ENCODE results near the gene DENND6B.

DENND6B gene

DNA sequence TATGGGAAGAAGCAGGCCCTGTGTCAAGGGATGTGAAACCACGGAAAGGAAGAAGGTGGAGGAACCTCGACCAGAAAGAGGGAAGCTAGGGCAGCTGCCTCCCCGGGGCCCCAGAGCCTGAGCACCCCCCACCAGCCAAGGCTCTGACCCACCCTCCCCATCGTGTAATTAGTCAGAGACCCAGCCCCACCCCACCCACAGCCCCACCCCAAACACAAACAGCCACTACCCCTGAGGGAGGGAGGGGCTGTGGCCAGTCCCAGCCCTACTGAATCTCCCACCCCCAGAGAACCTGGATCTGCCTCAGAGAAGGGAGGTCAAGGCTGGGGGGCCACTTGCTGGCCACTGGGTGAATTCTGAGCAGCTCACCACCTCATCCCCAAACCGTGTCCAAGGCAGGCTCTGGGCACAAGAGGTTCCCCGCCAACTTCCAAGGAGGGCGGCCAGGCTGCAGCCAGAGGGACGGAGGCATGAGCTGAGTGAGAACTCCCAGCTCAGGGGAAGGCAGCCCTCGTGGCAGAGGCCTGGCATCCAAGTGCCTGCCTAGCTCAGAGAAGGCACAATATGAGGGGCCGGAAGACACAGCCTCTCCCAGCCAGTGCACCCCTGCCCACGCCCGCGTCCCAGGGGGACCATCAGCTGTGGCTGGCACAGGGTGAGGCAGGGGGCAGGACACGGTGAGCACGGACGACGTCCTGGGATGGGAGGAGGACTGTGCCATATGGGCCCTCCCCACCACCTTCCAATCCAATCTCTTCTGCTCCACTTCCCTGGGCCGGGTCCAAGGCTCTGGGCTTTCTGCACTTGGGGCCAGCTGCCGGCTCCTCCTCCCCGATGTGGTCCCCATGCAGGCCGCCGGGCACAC, 22.1 kb downstream of the DENND6B start:
- DNase-seq (ENCODE audit: low read depth): no peak

GRCh38 chr22:50303848-50304527, 22.8 kb downstream of the DENND6B start:
- no peak for DNase-seq (ENCODE audit: low read depth)

GRCh38 chr22:50303515-50303847, 23.3 kb downstream of the DENND6B start:
- DNase-seq (ENCODE audit: low read depth): no peak

DNA sequence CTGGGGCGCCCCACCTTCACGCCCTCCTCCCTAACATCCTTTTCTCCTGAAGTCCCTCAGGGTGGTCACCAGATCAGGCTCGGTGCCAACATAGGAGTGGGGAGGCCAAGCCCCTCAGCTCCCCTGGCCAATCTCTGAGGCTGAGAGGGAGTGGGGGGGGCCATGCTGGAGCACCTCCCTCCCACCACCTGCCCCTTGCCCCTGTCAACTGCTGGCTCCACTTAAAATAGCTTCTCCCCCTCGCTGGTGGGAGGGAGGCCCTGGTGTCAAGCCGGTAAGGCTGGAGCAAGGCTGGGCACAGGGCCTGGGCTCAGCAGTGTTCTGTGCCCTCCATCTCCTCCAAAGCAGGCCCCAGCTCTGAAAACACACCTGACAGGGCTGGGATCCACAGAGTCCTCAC, 24.2 kb downstream of the DENND6B start:
- DNase-seq (ENCODE audit: low read depth): no peak

DNA sequence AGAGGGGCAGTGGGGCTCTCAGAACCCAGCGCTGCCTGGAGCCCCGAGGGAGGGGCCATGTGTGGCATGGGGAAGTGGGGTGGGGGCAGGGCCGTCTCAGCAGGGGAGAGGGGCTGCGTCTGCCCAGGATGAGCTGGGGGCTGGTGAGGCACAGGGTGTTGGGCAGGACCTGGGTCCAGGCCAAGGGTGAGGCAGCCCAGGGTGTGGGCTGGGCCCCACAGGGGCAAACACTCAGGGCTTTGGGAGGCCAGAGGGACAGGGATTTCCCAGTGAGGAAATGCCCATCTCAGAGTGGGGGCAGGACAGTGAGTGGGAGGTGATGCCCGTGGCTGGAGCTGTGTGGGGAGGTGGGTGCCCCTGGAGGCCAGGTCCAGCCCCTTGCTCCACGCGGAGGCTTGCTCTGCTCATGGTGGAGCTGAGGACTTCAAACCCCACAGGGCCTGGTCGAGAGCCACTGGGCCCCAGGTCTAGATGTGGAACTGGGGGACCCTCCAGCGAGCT, 24.7 kb downstream of the DENND6B start:
- no peak for DNase-seq (ENCODE audit: low read depth)

DNA sequence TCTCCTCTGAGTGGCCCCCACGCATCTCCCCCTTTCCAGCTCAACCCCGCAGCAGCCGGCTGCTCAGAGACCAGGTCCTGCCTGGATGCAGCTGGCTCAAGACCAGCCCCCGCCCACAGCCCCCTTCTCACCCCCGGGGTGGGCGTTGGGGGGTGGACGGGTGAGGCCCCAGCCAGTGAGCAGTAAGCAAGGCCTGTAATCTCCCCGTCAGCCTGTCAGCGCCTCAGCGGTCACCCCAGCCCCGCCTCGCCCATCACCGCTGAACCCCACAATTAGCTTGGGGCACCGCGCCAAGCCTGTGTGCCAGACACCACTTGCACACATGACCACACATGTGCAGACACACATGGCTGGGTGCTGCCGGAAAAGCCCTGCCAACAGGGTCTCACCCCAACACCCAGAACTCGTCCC, 25.2 kb downstream of the DENND6B start:
- no peak for DNase-seq (ENCODE audit: low read depth)

DNA sequence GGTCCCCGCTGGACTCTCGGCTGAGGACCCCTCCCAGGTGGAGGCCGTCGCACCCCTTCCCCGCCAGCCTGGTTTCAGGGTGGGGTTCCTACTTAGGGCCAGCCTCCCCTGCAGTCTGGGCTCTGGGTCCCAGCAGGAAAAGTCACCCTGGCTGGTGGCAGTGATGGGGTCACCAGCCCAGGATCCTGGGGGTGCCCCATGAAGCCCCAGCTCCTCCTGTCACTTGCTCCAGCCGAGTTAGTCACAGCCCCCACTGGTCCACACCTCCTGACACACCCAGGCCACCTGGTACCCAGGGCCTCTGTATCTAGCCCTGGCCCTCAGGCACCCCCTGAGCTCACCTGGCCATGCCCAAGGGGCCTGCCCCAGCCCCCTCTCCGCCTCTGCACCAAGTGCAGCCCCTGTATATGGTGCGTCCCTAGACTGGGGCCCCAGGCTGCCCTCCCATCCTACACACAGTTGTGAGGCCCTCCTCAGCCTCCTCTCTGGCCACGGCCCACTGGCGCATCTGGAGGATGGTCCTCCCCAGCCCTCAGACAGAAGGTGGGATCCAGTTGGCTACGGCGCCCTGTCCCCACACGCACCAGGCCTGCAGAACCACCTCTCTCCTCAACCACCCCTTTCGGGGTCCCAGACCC, 26.1 kb downstream of the DENND6B start:
- DNase-seq (ENCODE audit: low read depth): no peak

DNA sequence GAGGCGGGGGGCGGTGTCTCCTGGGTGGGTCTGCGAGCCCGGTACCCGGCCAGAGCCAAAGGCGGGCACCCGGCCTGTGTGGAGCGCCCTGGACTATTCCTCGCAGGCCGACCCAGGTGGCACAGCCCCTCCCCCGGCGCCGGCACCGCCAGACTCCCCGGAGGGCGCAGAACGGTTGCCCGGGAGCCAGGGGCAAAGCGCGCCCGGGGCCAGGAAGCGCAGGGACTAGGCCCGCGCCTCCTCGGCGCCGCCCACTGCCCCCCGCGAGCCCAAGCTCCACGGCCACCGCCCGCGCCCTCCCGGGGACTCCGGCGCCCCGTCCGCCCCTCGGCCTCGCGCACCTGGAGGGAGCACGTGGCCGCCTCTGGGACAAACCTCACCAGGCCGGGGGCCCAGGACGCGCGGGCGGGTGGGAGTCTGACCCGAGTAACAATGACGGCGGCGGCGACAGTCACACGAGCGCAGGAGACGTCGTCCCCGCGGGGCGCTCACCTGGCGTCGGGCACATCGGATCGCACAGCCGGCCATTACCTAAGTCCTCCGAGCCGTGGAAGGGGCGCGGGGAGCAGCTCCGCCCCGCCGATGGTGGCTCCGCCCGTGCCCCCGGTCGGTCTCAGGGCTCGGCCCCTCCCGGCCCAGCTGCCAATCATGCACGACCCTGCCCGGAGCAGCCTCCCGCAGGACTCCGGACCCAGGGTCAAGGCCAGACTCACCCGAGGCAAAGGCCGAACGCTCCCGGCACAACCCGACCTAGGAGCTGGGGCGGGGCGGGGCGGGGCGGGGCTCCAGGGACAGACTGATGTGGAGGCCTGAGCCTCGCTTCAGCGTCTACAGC, 26.8 kb downstream of the DENND6B start:
- no peak for DNase-seq (ENCODE audit: low read depth)

DNA sequence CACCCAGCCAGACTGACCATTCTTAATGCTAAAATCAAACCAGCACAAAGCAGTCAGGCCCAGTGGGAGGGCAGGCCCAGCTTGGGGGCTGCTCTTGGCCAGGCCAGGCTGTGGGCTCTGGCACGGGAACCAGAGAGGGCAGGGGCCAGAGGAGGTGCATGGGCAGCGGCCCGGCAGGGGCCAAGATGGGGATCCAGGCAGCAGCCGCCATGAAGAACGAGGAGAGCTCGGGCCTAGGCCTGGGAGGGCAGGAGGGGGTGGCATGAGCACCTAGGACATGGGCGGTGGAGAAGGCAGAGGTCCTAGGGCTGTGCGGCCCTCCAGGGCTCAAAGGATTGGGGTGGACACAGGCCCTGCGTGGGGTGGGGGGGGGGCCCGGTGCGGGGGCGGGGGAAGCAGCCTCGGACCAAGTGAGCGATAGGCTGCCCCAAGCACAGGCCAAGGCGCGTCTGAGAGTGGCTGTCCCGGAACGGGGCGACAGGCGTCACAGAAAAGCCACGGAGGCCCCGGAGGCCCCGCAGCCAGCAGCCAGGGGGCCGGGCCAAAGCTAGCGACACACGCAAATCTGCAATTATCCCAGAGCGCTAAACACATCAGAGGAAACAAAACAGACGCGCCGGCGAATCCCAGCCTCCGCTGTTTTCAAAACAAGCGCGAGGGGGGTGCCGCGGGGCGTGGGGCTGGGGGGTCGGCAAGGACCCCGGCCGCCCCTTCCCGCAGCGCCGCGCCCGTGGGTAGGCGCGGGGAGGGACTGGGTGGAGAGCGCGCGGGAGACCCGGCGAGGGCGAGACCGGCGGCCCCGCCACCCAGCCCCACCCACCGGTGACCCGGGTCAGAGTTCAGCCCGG, 27.7 kb downstream of the DENND6B start:
- no peak for DNase-seq (ENCODE audit: low read depth)

GRCh38 chr22:50298266-50298637, 28.6 kb downstream of the DENND6B start:
- no peak for DNase-seq (ENCODE audit: low read depth)

DNA sequence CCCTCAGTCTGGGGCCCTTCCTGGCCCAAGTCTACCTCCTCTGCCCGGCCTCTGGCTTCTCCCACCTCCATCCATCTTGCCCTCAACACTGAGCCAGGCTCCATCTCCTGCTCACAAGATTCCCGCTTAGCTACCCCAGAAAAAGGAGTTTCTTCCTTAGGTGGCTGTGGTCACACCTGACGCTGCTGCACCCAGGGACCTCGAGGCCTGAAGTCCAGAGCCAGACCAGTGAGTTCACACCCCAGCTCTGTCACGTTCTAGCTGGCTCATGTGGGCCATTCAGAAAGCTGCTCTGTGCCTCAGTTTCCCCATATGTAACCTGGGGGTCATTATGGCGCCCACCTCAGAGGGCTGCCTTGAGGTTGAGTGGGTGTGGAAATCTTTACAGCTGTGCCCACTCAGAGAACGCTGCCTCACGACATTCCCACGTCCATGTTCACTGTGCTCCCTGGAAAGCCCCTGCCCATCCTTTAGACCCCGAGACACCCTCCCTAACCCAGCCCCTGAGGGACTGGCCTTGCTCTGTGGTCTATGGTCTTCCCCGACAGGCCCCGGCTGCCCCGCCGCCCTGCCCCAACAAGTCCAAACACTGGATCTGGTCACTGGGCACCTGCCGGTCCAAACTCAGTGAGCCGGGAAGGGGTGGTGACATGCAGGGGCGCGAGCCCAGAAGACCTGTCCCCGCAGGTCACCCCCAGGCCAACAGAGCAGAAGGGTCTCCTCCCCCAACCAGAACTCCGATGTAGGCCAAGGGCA, 29.1 kb downstream of the DENND6B start:
- DNase-seq (ENCODE audit: low read depth): no peak

DNA sequence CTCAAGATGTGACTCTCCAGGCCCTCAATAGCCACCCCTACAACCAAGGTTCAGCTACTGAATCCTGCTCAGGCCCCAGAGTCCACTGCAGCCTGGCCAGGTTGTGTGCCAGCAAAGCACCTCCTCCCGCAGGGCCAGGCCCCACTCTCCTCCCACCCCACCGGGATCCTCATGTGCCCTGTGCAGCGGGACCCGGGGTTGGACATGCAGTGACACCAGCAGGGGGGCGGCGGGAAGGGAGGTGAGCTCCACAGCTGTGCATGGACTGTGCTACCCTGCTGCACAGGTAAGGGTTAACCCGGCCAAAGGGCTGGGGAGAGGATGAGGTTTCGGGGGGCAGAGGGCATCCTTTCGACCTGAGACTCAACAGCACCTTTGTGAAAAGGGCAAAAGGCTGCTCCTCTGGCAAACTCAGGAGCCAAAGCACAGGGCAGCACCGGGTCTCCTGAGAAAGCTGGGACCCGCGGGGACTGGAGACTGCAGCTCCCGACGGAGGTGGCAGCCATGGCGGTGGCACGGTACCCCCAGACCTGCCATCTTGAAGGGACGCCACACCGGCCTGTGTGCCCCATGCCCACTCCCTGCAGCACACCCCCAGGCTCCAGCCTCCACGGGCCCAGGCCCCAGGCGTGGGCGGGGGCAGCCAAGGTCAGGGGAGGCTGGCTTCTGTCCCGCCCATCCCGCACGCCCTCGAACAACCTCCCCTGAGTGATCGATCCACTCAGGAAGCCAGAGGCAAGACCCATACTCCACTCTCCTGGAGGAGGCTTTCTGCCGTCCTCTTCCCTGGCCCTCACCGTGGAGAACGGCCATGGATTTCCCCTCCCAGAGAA, 29.9 kb downstream of the DENND6B start:
- DNase-seq (ENCODE audit: low read depth): no peak

DNA sequence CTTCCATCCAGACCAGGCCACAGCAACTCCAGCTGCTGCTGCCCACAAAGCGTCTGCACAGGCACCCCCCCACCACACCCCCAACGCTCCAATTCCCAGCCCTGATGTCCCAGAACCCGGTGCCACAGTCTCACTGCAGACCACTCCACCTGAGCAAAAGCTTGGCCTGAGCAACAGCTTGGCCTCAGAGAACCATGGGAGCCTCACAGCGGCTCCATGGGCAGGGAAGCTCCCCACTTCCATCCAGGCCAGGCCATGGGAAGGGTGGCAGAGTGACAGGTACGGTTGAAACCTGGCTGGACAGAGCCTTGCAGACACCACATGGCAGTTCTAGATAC, 32.5 kb downstream of the DENND6B start:
- no peak for DNase-seq (ENCODE audit: low read depth)

- peak; percentile 46 for DNase-seq (ENCODE audit: low read depth)
Measured at GRCh38 chr22:50293441-50294318, 33.1 kb downstream of the DENND6B start.

GRCh38 chr22:50292643-50293440, 34.0 kb downstream of the DENND6B start:
- no peak for DNase-seq (ENCODE audit: low read depth)

DNA sequence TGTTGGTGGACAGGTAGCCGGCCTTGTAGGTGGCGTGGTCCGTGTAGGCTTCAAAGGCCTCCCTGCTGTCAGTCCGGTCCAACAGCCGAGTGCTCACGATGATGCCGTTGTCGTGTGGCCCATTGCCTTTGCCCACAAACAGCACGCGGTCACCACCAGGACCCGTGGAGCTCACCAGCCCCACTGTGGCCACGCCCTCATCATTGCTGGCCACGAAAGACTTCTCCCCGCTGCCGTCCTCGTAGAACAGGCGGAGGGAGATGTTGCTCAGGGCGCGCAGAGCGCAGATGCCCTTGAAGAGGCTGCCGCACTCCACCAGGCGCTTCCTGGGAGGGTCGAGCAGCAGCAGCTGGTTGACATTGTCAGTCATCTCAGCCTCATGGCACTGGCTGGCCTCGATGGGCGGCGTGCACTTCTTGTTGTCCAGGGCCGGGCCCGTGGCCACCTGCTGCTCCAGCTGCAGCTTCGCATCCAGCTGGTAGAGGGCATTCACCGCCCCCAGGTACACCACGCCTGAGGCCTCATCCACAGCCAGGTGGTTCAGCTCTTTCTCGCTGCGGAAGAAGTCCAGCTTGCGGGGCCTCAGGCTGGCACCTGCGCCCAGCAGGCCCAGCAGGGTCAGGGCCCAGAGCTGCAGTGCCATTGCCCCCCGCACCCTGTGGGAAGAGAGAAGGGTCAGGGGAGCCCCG, 36.7 kb downstream of the DENND6B start:
- no peak for DNase-seq (ENCODE audit: low read depth)

All from GM04504 (cell line).